ENCODE measurements around the gene PRMT7.
"Not testable (repeated sequence)": the region's sequence is repeated elsewhere in the genome, so short reads cannot be mapped to it uniquely, and the experiment has no call there.

PRMT7 gene

DNA sequence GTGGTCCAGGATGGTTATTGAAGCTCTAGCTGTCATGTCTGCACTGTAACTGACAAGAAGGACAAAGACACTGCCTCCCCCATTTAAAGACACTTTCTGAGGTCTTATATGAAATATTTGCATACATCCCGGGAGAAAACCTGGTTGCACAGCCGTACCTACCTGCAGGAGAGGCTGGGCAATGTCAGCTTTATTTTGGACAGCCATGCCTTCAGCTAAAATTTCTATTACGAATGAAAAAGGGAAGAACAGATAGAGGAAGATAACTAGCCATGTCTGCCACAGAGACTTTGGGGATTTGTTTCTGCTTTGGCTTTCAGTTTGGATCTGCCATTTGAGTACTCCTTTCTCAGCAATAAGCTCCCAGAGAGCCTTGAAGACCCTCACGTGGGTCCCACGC is 27.5 kb upstream of the PRMT7 start:
- DNase-seq (ENCODE audit: extremely low spot score, insufficient read length, low read depth) (no peak), FAIRE-seq (peak; percentile 41)

DNA sequence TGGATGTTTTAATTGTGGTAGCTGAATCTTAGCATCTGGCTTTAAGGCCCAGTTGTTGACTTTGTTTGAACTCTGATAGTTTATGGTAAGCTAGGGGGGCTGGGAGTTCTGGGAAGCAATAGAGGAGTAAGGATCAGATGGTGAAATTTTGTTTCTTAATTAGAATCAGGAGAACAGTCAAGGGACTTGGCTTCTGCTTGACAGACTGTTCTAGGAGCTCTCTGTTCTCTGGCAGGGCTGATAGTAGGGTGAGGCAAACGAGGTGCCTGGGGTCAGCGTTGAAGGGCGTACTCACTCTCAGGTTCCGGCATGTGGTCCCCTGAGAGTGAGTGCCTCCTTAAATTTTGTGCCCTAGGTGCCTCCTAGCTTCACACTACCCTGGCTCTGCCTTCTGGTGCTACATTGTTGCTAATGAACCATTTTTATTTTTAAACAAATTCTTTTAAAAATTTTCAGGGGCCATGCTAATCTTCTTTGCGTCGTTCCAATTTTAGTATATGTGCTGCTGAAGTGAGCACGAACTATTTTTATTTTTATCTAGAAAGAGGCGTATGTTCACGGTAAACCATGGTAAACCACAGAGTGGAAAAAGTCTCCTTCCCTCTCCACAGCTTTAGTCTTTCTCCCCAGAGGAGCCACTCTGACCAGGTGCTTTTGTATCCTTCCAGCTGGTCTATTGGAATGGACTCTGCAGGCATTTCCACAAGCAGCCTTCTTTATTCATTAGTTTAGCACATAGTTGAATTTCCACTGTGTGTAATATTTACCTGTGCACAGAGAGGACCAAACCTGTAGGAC is 26.8 kb upstream of the PRMT7 start:
- FAIRE-seq: peak; percentile 77

DNA sequence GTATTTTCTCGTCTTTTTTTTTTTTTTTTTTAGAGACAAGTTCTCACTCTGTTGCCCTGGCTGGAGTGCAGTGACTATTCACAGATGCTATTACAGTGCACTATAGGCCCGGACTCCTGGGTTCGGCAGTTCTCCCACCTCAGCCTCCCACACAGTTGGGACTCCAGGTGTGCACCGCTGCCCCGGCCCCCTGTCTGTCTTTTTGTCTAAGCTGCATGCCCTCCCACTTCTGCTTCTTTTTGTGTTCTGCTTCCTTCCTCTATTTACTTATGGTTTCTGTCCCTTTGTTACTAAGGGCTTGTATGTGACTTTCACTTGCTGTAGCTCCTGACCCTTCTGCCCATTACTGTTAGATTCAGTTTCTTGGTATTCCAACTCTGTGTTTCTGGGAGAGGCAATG is 26.0 kb upstream of the PRMT7 start:
- no peak for DNase-seq (ENCODE audit: extremely low spot score, insufficient read length, low read depth)
- FAIRE-seq: peak; percentile 91

More for the DNA sequence above, 26.8 kb upstream of the PRMT7 start:
- DNase-seq (ENCODE audit: extremely low spot score, insufficient read length, low read depth): no peak

- FAIRE-seq (peak; percentile 9), DNase-seq (ENCODE audit: extremely low spot score, insufficient read length, low read depth) (no peak)
Measured at GRCh38 chr16:68285683-68286082, 25.1 kb upstream of the PRMT7 start.

GRCh38 chr16:68286153-68287074 is 24.4 kb upstream of the PRMT7 start:
- DNase-seq (ENCODE audit: extremely low spot score, insufficient read length, low read depth) (no peak), FAIRE-seq (peak; percentile 81)

DNA sequence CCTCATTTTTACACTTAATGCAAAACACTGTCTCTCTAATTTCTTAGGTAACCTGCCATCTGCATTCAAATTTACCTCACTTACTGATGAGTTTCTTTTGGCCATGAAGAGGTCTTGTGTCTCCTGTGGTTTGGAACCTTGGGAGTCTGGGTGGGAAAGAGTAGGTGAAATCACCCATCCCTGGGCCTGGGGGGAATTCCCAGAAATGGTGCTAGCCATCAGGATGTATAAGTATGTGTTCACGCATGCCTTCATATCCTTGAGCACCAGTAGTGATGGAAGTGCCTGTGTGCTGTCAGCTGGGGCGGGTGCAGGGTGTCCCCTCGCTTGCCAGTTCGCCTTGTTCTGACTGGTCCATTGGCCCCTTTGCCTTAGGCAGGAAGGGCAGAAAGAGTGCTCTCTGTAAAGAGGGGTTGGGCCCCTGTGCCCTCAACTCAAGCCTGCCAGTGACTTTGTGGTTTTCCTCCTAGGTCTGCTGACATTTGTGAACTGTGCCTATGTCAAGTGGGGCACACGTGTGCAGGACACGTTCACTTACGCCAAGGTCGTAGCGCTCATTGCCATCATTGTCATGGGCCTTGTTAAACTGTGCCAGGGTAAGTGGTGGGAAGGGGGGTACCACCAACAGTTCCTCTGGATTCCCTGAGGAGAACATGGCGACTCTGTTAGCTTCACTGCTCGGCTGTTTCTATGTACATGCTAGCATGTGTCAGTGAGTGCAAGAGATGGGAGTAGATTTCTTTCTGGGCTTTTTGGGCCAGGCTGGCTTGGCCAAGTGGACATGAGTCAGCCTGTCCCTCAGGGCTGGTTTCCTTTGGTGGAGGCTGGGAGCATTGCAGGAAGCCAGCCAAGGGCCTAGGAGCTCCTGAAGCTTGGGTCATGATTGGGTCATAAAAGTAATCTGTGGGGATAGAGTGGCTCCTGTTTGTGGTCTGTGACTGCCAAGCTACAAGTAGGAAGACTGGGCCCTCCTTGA is 23.3 kb upstream of the PRMT7 start:
- no peak for DNase-seq (ENCODE audit: extremely low spot score, insufficient read length, low read depth)
- FAIRE-seq: no peak

- no peak for FAIRE-seq
- no peak for DNase-seq (ENCODE audit: extremely low spot score, insufficient read length, low read depth)
Measured at GRCh38 chr16:68288252-68288650, 22.6 kb upstream of the PRMT7 start.

DNA sequence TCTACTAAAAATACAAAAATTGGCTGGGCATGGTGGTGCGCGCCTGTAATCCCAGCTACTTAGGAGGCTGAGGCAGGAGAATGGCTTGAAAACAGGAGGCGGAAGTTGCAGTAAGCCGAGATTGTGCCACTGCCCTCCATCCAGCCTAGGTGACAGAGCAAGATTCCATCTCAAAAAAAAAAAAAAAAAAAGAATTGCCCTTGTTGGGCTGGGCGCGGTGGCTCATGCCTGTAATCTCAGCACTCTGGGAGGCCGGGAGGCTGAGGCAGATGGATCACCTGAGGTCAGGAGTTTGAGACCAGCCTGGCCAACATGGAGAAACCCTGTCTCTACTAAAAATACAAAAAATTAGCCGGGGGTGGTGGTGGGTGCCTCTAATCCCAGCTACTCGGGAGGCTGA is 22.0 kb upstream of the PRMT7 start:
- not testable (repeated sequence) for FAIRE-seq; DNase-seq (ENCODE audit: extremely low spot score, insufficient read length, low read depth)

- FAIRE-seq: no peak
- DNase-seq (ENCODE audit: extremely low spot score, insufficient read length, low read depth): no peak
Measured at GRCh38 chr16:68289202-68289601, 21.6 kb upstream of the PRMT7 start.

- no peak for DNase-seq (ENCODE audit: extremely low spot score, insufficient read length, low read depth)
- peak; percentile 89 for FAIRE-seq
Measured at GRCh38 chr16:68289621-68290329, 21.0 kb upstream of the PRMT7 start.

DNA sequence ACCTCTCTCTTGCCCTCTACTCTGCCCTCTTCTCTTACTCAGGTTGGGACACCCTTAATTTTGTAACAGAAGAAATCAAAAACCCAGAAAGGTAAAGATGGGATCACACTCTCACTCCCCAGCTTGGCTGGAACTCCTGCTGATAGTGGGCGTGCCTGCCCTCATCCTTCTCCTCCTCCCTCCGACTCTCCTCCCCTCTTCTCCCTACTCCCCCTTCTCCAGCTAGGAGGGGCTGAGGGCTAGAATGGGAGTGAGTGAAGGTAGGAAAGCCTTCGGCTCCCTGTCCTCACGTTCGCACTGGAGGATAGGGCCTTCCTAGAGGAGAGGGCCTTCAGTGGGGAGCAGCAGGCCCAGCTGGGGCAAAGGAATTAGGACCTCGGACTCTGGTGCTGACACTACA is 20.4 kb upstream of the PRMT7 start:
- DNase-seq (ENCODE audit: extremely low spot score, insufficient read length, low read depth) (no peak), FAIRE-seq (no peak)

DNA sequence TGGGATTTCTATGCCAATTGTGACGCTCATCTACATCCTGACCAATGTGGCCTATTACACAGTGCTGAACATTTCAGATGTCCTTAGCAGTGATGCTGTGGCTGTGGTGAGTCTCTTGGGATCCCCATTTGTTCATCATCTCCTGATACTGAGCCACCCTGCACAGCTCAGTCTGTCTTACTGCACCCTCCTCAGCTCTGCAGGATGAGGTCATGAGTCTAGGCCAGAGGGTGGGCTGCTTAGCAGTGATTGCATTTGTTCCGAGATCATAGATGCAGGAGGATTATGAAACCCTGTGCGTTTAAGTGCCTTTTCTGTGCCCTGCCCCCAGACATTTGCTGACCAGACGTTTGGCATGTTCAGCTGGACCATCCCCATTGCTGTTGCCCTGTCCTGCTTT is 19.6 kb upstream of the PRMT7 start:
- FAIRE-seq: no peak
- DNase-seq (ENCODE audit: extremely low spot score, insufficient read length, low read depth): no peak

DNA sequence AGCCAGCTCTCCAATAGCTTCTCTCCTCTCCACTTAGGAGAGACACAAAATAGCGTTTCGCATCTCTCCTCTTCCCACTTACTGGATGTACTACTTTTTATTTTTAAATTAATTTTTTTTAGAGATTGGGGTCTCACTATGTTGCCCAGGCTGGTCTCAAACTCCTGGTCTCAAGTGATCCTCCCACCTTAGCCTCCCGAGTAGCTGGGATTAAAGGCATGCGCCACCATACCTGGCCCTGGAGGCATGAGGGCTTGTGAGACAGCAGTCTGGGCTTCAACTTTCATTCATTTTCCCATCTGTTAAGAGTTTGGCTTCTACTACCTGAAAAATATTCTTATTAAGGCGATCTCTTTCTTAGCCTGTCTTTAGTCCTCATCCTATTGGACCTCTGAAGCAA is 18.4 kb upstream of the PRMT7 start:
- DNase-seq (ENCODE audit: extremely low spot score, insufficient read length, low read depth) (no peak), FAIRE-seq (no peak)

GRCh38 chr16:68296291-68296690 is 14.5 kb upstream of the PRMT7 start:
- FAIRE-seq (no peak), DNase-seq (ENCODE audit: extremely low spot score, insufficient read length, low read depth) (no peak)

DNA sequence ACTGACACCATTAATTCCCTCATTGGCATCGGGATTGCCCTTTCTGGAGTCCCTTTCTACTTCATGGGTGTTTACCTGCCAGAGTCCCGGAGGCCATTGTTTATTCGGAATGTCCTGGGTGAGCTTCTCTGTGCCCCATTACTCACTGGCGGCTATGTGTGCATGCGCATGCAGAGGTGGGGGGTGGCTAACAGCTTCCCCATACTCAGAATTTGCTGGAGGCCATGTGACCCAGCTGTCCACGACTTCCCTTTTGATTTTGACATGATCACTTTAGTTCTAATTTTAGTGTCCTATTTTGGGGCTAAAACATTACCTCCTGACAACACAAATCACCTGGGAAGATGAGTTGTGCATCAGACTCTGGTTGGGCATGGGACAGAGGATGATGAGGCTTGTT is 14.1 kb upstream of the PRMT7 start:
- FAIRE-seq (no peak), DNase-seq (ENCODE audit: extremely low spot score, insufficient read length, low read depth) (no peak)

DNA sequence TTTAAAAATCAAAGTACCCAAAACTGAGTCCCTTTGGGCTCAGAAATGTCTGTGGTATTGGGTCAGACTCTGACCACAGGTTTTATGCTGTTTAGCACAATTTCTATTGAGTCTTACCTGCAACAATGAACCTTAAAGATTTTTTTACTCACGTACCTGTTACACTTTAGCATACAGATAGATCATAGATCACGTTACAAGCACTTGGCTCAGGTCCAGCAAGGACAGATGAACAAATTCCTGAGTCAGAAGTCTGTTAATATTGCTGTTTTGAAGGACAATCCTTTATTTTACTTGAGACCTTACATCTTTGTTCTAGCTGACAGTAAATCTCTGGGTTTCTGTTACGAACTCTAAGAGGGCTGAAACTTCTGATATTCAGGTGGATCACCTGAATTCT is 12.9 kb upstream of the PRMT7 start:
- DNase-seq (ENCODE audit: extremely low spot score, insufficient read length, low read depth) (no peak), FAIRE-seq (no peak)

DNA sequence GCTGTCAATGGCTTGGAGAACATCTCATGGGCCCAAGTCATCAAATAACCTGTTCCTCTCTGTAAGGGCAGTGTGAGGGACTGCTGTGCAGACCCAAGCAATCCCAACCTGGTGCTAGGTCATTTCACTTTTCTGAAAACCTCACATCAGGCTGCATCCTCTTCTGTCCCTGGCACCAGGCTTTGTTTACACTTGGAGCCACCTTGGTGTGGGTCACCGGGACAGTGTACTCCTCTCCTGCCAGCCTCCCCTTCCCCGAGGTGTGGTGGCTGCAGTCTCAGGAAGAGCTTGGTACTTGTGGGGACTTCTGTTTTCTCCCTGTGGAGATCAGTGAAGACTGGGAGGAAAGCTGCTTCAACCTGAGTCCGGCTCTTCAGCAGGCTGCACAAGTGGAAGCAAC is 12.5 kb upstream of the PRMT7 start:
- DNase-seq (ENCODE audit: extremely low spot score, insufficient read length, low read depth): no peak
- no peak for FAIRE-seq

DNA sequence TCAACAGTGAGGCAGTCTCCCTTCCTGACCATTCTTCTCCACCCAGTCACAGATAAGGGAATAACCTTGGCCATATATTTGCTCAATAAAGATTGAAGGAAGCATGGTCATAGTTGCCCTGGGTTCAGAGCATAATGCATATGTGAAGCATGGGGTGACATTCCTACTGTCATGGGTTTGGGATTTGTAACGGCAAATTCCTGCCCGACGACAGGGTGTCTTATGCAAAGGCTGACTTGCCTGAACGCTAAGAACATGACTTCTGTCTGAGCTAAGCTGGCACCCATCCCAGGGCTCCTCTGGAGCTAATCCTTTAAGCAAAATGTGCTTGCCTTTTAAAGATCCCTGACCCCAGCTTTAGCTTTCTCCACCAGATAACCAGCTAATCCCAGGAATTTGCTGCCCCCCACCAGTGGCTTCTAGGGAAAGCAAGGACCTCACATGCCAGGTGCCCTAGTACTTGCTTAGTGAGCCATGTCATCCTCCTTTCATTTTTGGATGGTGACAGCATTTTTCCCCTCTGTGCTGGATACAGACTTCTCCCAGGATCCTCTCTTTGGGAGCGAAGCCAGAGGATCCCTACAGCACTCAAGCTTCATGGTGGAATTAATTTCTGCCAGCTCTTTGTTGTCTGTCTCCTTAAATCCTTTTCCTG is 11.8 kb upstream of the PRMT7 start:
- DNase-seq (ENCODE audit: extremely low spot score, insufficient read length, low read depth) (no peak), FAIRE-seq (no peak)
